HG02970 (cell line): ENCODE results near the gene BRAT1.

Experiments used
- ATAC-seq: cut with Tn5 transposase; IDR thresholded peaks from one replicate; pipeline ENCODE4 v1.9.1; 2021; ENCODE audit warnings: mild to moderate bottlenecking, moderate library complexity, moderate number of reproducible peaks; ENCODE audit not compliant: unreplicated experiment, low FRiP score

The BRAT1 gene

DNA sequence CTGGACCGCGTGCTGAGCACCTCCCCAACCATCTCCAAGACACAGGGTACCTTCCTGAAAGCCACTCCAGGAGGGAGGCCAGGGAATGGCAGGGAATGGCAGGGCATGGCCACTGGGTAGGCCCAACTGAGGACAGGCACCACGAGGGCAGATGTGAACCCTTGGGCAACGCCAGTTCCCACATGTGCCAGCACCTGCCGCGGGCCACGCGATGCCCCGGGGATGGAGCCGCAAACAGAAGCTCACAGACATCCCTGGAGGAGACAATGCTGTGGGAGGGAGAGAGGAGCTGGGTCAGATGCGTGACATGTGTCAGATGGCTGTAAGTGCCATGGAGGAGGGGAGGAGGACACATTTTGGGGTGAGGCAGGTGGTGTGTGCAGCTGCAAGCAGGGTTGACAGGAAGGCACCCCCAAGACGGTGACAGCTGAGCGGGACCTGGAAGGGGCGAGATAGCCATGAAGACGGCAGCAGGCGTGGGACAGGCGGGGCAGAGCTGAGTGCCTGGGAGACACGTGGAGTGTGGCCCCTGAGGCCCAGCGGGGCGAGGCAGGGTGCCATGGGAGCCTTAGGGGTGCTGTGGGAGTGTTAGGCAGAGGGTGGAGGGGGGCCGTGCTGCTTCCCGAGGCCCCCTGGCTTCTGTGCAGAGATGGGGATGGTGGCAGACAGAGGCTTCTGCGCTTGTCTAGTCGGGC lies 31.1 kb upstream of the BRAT1 start:
- ATAC-seq = no peak

DNA sequence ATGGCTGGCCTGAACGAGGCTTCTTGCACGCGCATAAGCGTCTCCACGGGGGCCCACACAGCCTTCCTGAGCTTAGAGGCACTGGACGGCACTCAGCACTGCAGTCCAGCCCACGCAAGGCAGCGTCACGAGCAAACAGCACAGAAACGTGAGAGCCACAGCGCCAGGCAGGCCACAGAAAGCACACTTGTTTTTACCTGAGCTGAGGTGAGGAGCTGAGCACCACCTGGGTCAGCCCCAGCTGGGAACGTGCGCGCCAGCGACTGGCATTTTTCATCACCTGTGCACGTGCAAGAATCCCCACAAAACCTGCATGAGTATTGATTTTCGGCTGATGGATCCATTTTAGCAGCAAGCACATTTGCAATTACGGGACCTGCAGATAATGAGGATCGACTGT lies 30.1 kb upstream of the BRAT1 start:
- no peak for ATAC-seq

DNA sequence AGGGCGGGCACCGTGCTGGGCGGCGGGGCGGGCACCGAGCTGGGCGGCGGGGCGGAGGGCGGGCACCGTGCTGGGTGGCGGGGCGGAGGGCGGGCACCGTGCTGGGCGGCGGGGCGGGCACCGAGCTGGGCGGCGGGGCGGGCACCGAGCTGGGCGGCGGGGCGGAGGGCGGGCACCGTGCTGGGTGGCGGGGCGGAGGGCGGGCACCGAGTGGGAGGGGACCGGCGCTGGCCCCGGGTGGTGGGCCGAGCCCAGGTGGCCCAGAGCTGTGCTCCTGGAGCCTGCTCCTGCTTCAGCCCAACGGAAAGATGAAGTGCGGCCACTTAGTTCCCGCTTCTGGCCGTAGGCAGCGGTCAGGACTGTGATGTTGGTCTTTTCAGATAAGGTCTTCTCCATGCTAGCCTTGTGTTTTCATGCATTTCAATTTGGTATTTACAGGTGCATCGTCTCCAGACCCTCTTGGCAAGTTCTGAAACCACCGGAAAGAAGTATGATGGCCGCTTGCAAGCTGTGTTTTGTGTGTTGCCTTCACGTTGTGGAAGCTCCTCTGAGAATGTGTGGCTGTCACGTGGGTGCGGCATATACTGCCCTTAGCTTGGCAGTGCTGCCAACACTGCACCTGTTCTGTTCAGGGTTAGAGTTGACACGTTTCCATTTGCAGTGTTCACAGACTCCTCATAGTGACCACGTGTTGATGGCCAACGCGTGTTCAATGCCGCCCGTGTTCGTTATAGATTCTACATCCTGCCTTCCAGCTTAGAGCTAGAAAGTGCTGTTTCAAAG lies 28.7 kb upstream of the BRAT1 start:
- no peak for ATAC-seq

DNA sequence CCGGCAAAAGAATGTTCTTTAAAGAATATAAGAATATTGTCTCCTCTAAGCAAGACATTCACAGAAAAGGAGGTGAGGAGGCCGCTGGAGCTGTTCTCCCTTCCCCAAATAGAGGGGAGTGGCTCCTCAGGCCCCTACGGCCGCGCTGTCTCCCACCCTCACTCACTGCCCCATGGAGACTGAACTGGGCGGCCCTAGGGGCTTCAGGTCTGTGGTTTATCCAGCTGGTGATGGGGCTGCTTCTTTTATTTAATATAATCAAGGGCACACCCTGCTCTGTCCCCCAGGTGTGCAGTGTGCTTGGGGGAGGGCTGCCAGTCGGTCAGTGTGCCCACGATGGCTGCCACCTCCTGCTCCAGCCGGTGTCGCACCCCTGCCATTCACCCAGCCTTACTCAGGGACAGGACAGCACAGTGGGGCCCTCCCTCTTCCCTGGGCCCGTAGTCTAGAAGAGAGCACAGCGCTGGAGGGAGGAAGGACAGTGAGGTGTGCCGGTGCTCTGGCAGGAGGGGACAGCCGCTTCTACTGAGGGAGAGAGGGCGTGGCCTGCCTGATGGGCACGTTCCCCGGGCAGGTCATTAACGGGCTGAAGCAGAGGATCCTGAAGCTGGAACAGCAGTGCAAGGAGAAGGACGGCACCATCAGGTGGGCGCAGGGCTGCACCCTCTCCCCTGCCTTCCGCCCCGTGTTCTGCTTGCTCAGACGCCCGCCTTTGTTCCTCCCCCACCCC lies 26.8 kb upstream of the BRAT1 start:
- no peak for ATAC-seq

DNA sequence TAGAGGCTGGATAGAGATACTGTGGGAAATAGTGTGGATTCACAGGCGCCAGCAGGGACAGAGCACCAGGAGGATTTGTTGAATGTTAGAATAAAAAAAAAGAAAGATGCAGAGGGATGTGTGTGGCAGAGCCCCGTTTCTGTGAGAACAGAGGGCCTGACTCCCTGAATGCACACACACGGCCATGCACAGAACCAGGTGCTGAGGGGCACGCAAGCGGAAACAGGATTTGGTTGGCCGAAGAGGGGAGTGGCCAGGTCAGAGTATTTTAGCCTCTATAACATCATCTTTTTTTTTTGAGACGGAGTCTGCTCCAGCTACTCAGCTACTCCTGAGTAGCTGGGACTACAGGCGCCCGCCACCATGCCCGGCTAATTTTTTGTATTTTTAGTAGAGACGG lies 25.3 kb upstream of the BRAT1 start:
- ATAC-seq = no peak

DNA sequence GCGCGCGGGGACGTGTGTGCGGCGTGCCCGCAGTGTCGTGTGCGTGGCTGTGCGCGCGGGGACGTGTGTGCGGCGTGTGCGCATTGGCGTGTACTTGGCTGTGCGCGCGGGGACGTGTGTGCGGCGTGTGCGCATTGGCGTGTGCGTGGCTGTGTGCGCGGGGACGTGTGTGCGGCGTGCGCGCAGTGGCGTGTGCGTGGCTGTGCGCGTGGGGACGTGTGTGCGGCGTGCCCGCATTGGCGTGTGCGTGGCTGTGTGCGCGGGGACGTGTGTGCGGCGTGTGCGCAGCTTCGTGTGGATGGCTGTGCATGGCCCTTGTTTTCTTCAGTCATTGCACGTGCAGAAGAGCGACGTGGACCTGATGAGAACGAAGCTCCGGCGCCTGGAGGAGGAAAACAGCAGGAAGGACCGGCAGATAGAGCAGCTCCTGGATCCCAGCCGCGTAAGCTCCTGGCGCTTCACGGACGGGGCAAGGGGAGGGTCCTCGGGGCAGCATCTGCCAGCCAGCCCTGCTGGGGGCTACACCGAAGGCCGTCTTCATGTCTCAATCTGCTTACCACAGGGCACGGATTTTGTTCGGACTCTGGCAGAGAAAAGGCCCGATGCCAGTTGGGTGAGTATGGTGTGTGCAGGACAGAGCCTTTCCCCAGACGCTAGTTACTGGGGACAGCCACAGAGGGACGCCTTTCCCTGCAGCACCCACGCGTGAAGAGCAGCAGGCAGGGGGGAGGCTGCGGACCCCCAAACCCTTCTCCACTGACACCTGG lies 22.8 kb upstream of the BRAT1 start:
- no peak for ATAC-seq

DNA sequence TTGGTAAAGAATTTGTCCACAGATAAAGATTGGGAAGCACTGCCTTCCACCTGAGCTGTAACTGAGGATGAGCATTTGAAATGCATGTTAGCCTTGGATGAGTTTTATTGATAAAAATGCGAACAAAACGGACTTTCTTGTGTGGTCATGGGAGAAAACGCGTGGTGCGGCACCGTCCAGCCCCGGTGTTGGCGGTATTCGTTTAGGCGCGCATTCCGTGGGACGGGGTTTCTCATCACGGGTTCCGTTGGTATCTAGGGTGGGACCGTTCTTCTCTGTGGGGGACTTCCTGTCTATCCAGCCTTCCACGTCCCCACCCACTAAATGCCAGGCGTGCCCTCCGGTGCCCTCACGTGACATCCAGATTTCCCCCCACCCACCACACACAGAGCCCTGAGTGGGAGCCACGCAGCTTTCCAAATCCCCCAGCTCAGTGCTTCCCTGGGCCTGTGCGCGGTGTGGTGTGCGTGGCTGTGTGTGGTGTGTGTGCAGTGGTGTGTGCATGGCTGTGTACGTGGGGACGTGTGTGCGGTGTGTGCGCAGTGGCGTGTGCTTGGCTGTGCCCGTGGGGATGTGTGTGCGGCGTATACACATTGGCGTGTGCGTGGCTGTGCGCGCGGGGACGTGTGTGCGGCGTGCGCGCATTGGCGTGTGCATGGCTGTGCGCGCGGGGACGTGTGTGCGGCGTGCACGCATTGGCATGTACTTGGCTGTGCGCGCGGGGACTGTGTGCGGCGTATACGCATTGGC lies 21.6 kb upstream of the BRAT1 start:
- no peak for ATAC-seq

DNA sequence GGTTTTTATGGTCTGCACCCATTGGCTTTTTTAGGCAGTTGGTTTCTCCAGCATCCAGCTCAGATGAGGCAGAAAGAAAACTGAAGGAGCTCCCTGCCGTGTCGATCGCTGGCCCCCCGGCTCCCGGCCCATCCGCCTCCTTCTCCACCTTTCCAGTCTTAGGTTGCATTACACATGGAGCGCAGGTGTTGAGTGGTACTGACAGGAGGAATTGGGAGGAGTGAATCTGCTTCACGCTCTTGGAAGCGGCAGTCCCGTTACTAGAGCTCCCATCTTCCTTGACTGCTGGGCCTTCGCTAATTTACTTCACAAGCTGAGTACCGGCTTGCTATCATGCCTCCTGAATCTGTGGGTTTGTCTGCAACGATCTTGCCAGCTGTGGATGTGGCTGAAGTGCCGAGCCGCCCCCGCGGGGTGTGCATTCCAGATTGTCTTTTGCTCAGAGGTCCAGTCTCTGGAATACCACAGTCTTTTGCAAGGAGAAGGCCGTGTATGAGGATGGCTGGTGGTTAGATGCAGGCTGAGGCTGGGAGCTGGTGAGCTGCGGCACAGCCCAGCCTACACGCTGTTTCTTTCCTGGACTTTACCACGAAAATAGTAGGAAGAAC lies 20.5 kb upstream of the BRAT1 start:
- no peak for ATAC-seq

DNA sequence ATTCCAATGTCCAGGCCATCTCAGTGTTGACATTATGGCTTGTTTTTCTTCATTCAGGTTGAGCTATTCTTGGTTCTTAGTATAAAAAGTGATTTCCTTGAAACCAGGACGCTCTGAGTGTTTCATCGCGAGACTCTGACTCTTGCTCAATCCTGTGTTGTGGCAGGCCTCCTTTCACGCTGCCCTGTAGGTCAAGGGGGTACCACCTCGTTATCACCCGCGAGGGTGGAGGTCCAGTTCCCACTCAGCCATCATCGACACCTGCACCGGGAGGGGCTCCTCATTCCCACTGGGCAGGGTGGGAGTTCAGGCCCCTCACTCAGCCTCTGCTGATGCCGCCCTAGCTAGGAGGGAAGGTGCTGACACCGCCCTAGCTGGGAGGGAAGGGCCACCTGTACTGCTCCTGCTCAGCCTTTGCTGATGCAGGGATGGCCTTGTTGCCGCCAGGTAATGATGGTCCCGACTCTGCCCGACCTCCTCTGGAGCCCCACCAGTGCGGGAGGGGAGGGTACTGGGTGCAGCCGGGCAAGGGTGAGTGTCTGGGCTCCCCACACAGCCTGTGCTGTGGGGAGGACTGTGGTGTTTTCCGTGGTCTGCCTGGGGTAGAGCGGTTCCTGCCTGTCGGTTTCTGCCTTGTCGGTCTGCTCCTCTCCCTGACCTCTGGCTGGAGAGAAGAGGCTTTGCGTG lies 19.9 kb upstream of the BRAT1 start:
- no peak for ATAC-seq

DNA sequence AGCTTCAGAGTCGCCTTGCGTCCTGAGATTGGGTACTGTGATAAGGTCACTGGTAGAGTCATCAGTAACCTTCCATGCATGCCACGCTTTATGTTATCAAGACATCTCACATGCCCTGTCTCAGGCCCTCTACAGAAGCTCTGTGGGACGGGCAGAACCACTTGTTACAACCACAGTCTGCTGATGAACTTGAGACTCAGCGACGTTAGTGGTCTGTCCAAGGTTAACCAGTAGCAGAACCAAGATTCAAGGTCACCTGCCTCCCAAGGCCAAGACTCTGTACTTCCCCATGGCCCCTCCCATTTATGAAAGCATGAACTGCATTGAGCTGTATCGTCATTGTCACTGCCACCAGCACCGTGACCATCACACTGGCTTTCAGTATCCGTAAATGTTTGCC lies 18.4 kb upstream of the BRAT1 start:
- ATAC-seq = no peak

DNA sequence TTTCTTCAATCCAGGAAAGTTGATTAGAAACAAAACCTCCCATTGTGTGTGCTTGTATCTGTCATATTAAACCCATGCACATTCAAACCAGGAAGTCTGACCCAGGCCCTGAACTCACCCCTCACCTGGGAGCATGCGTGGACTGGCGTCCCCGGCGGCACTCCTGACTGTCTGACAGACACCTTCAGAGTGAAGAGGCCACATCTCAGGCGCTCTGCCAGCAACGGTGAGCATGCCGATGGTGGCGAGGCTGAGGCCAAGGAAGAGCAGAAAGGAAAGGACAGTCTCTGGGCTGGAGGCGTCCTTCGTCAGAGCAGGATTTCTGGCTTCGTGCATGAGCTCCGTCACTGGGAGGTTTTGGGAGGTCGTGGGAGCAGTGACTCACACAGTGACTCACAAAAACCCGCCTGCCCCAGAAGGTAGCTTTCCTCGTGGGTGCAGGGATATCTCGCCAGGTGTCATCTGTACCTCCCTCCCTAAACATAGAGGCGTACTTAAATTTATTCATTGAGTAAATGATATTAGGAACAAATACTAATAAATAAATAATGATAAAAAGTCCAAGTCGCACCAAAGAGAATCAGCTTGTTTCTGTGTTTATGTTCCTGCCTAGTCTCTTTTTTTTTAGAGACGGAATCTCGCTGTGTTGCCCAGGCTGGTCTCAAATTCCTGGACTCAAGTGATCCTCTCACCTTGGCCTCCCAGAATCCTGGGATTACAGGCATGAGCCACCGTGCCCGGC lies 16.9 kb upstream of the BRAT1 start:
- ATAC-seq = no peak

DNA sequence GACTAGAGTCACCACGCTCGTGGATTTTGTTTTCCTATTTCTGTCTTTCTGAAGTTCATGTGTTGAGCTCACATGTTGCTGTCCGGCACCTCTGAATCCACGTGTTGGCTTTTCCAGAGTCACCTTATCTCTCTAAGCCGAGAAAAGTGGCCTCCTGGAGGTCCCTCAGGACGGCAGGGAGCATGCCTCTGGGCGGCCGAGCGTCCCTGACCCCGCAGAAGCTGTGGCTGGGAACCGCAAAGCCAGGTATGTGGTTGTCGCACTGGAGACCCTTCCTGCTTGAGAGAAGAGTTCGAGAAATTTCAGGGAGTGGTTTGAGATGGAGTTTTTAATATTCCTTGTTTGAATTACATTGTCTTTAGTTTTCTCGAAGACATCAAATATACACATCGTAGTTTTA lies 16.1 kb upstream of the BRAT1 start:
- ATAC-seq = no peak

DNA sequence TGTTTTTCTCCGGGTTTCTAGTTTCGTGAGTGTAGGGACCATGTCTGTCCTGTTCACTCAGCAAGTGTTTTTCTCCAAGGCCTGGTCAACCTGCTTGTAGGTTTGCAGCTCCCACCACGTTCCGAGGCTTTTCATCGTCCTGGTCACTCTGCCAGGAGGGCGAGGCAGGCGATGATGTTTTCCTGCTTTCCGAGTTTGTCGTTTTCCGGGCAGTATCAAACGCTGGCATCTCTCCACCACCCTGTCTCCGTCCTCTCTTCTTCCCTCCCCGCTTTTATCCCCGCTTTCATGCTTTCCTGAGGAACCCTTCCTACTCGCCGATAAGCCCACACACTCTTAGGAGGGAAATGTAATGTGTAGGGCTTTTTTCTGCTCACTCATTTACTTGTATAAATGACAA lies 14.7 kb upstream of the BRAT1 start:
- no peak for ATAC-seq

DNA sequence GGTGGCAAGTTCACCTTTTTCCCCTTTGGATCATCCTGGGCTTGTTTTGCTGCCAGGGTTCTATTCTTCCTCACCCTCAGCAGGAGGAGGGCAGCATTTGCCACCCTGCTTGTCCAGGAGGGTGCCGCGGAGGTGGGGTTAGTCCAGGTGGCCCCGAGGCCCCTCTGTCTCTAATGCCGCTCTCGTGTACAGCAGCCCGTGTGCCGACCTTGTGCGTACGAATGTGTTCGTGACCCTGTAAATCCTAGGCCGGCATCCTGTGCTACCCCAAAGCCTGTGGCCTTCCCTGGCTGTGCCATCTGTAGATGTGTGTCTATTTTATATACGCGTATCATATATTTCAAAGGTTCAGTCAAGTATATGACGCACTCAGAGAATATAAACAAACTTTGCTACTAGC lies 14.1 kb upstream of the BRAT1 start:
- no peak for ATAC-seq

DNA sequence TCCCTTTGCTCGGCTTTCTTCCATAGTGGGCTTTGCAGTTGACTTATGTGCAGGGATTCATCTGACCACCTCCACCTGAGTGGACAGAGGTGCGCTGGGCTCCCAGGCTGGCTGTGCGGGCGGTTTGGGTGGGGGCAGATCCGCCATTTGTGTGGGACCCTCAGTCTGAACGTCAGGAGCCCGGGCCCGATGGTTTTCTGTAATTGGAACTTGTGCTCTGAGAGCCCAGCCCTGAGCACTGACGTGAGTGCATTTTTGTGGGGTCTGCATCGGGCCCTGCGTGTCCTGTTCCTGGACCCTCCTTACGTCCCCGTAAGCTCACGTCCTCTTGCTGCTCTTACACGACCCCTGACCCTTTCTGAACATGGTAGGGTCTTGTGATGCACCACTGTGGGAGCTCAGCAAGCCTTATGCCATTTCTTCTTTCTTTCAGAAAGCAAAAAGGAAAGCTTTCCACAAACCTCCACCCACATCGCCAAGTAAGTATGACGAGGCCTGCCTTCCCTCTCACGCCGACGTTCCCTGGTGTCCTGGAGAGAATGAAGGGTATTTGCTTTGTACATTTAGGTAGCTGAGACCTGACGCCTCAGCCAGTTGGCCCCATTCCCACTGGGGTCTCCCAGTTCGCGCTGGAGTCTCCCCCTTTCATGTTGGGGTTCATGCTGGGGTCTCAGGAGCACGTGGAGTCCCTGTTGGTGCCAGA lies 13.3 kb upstream of the BRAT1 start:
- ATAC-seq = no peak

DNA sequence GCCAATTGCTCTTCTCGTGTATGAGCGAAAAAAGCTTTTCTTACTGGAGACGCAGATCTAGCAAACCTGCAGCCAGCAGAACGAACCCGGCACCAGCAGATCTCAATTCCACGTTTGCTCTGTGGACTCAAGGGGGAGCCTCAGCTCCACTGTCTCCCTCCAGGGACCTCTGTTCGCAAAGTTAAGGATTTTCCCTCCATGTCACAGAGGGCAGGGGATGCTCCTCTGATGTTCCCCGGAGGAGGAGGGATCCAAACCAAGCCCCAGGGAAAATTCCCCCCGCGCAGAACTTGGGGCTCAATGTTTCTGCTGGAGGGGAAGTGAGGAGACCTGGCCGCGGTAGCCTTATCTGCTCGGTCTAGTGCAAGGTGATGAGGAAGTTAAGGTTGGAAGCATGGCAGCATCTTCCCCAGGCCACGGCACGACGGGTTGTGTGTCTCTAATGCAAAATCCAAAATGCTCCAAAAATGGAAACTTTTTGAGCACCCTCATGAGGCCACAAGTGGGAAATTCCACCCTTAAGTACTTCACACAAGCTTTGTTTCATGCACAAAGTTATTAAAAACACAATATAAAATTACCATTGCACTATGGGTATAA lies 12.5 kb upstream of the BRAT1 start:
- no peak for ATAC-seq

DNA sequence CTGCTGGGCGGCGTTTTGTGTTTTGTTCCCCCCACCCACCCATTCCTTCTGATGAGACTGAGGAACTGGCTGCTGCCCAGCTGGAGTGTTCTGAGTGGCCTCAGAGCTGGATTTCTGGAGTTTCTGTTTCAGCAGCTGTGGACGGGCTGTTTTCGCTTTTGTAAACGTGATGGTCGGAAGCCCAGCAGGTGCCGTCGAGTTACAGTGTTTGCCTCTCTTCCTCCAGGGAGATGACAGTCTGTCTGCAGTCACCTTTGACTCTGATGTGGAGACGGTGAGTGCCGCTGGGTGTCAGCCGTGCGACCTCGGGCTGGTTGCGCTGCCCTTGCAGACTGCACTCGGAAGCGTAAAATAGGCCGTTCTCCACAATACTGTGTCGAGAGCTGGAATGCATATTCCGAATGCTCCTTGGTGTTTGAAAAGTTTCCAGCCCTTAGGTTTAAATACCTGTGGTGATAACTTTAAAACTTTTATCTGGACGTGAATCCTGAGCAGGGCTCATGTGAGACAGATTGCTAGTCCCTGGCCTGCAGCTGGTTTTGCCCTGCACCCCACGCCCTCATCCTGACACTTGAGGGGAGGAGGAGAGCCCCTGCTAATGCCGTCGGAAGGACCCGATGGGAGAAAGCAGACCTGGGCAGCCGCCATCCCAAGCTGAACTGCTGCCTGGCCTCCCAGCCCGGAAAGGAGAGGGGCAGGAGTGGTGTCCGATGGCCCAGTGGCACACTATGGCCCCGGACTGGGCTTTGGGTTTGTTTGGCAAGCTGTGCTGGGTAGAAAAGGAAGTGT lies 11.8 kb upstream of the BRAT1 start:
- no peak for ATAC-seq
